ENCODE data around the gene SLC28A1.

GRCh38 chr15:84842781-84843180 is 41.7 kb upstream of the SLC28A1 start:
- no peak for TF ChIP-seq CTCF (optimal IDR thresholded peaks at IDR 0.05 in 1 of 3, IDR thresholded peaks at IDR 0.05 in 1 of 3, conservative IDR thresholded peaks at IDR 0.05 in 1 of 3; ENCODE audit: extremely low read depth in 1 of 3, insufficient read depth in 2 of 3, low read length in 3 of 3)
- no peak for TF ChIP-seq EZH2 (IDR thresholded peaks at IDR 0.05; ENCODE audit: low read length)

Measured in keratinocyte (primary cell).